Midbrain (tissue), 1 donor: ENCODE measurements around the gene CLCN2.

Source experiments
- DNase-seq: peaks from one replicate; lab custom pipeline; 2025; lab: John Stamatoyannopoulos, UW

Gene CLCN2

GRCh38 chr3:184296616-184297015 is 64.8 kb downstream of the CLCN2 start:
- DNase-seq: no peak
